BJ (cell line): ENCODE measurements around the gene WASF3. TPM values are rescaled to one million over a fixed set of nuclear protein-coding genes. Genes with fewer than 3 reads are reported as not detected.

Experiments
- CTCF ChIA-PET: fragments of 350-600 bp; formaldehyde crosslinking; extraction: SDS; loops from one replicate; lab custom pipeline; 2021; ENCODE audit warnings: antibody characterized with exemption, inconsistent platforms; lab: Yijun Ruan, JAX
- POLR2A ChIA-PET: fragments of 300-600 bp; sonication (Branson Sonifier 250); formaldehyde crosslinking; extraction: SDS; loops from one replicate; lab custom pipeline; 2021; ENCODE audit warnings: antibody characterized with exemption; lab: Charles Lee
- DNase-seq: peaks from one replicate; pipeline ENCODE4 v3.0.0-alpha.2; 2011; ENCODE audit warnings: low read depth
- H3K27me3 ChIP-seq: 2 replicates; pipeline ENCODE4 v1.6.0; 2011; ENCODE audit warnings: low read length; ENCODE audit not compliant: control insufficient read depth, insufficient read depth
- H3K36me3 ChIP-seq: 2 replicates; pipeline ENCODE4 v1.5.1; 2011; ENCODE audit warnings: low read length; ENCODE audit not compliant: control insufficient read depth, insufficient read depth
- H3K4me3 ChIP-seq: 2 replicates; pipeline ENCODE4 v1.5.1; 2011; ENCODE audit warnings: low read depth, mild to moderate bottlenecking, control low read depth, low read length
- CTCF ChIP-seq: IDR thresholded peaks from 2 replicates; pipeline ENCODE4 v1.5.1; 2011; ENCODE audit warnings: low read depth, mild to moderate bottlenecking, control low read depth, inconsistent platforms, low read length, moderate library complexity; ENCODE audit not compliant: insufficient read depth
- polyA plus RNA-seq: library from polyadenylated mRNA; depleted of rRNA; stranded (reverse); fragments of >200 nt; gene quantifications from 2 replicates; pipeline ENCODE4 v1.2.3, GENCODE V29; 2011; rRNA removed

Gene WASF3
- polyA plus RNA-seq, 1 experiment, result 9.5 TPM

- CTCF ChIA-PET, result interaction anchor here (1.4 to 1.8 kb wide), 2 partner anchors 19 to 21 kb away, joined by 5 read pairs; no protein-coding TSS in a partner anchor
- POLR2A ChIA-PET, result no interaction called here
Observed at GRCh38 chr13:26727633-26728032, 170.2 kb downstream of the WASF3 start.

GRCh38 chr13:26735677-26736076, 178.2 kb downstream of the WASF3 start:
- ChIA-PET POLR2A (no interaction called here), CTCF (interaction anchor here (1.0 to 1.1 kb wide), 3 partner anchors 9 to 138 kb away, joined by 3 read pairs; no protein-coding TSS in a partner anchor)
- Histone ChIP-seq H3K4me3 (no peak overlapping the region), H3K36me3 (no peaks in the 10 kb centered on the region), H3K27me3 (no peaks in the 10 kb centered on the region)
- TF ChIP-seq CTCF, result no peak
- no peak for DNase-seq

More at GRCh38 chr13:26727633-26728032, 170.2 kb downstream of the WASF3 start:
- no peak for DNase-seq
- H3K27me3 ChIP-seq, result 0 out of 2 replicates have a peak, but pooled peaks cover 2% of the 10 kb centered on the region
- H3K4me3 ChIP-seq, result no peak overlapping the region
- no peak for TF ChIP-seq CTCF
- H3K36me3 ChIP-seq, result no peaks in the 10 kb centered on the region

Other genes starting within 250 kb of the WASF3 start
- not detected in 2 replicates for gene GPR12, start 203.1 kb downstream of the WASF3 start, polyA plus RNA-seq